WTC11 (cell line): Measurements from ENCODE around the gene RFPL1. TPM values are rescaled to one million over a fixed set of nuclear protein-coding genes. Genes with fewer than 3 reads are reported as not detected.

ENCODE experiments used
- ATAC-seq: fragments of 200-7000 bp; cut with Tn5 transposase; 2 replicates; pipeline ENCODE4 v1.10.0; 2021; ENCODE audit warnings: mild to moderate bottlenecking, moderate library complexity
- CTCF ChIA-PET: fragments of 300-600 bp; sonication (Branson Sonifier 250); formaldehyde crosslinking; loops from one replicate; lab custom pipeline; 2021; ENCODE audit warnings: antibody characterized with exemption; lab: Charles Lee
- POLR2A ChIA-PET: fragments of 350-600 bp; sonication (Branson Sonifier 250); formaldehyde crosslinking; loops from one replicate; lab custom pipeline; 2021; ENCODE audit warnings: antibody characterized with exemption; lab: Charles Lee
- DNase-seq: peaks from one replicate; pipeline ENCODE4 v3.0.0; 2021; ENCODE audit warnings: low spot score
- H3K27ac Mint-ChIP-seq: 2 replicates; pipeline ENCODE4 v1.8.0; 2021; ENCODE audit warnings: mixed read lengths
- H3K27me3 Mint-ChIP-seq: 2 replicates; pipeline ENCODE4 v1.8.0; 2021; ENCODE audit warnings: low read depth, mild to moderate bottlenecking, moderate library complexity, mixed read lengths
- H3K36me3 Mint-ChIP-seq: 2 replicates; pipeline ENCODE4 v1.8.0; 2021; ENCODE audit warnings: mixed read lengths
- H3K4me1 Mint-ChIP-seq: 2 replicates; pipeline ENCODE4 v1.8.0; 2022; ENCODE audit warnings: mixed read lengths
- H3K4me3 Mint-ChIP-seq: 2 replicates; pipeline ENCODE4 v1.8.0; 2021; ENCODE audit warnings: mild to moderate bottlenecking, moderate library complexity, mixed read lengths
- H3K9me3 Mint-ChIP-seq: 2 replicates; pipeline ENCODE4 v1.8.0; 2021; ENCODE audit warnings: mixed read lengths
- AFF4 ChIP-seq: sonication (generic); formaldehyde crosslinking; IDR thresholded peaks from 2 replicates; pipeline ENCODE4 v1.8.1; 2023; ENCODE audit warnings: mild to moderate bottlenecking, missing genetic modification reagents, borderline replicate concordance
- ARID4B ChIP-seq: sonication (generic); formaldehyde crosslinking; IDR thresholded peaks from 2 replicates; pipeline ENCODE4 v1.8.0; 2023; ENCODE audit warnings: missing genetic modification reagents, mild to moderate bottlenecking, borderline replicate concordance
- ATF1 ChIP-seq: sonication (generic); formaldehyde crosslinking; IDR thresholded peaks from 2 replicates; pipeline ENCODE4 v1.8.1; 2023; ENCODE audit warnings: mild to moderate bottlenecking, moderate library complexity, missing genetic modification reagents
- CBFB ChIP-seq: sonication (generic); formaldehyde crosslinking; IDR thresholded peaks from 2 replicates; pipeline ENCODE4 v1.8.1; 2022; ENCODE audit warnings: mild to moderate bottlenecking, low read depth, missing genetic modification reagents
- CREB1 ChIP-seq: sonication (generic); formaldehyde crosslinking; IDR thresholded peaks from 2 replicates; pipeline ENCODE4 v1.8.0; 2023; ENCODE audit warnings: mild to moderate bottlenecking, missing genetic modification reagents
- CREM ChIP-seq: sonication (generic); formaldehyde crosslinking; IDR thresholded peaks from 2 replicates; pipeline ENCODE4 v1.8.1; 2022; ENCODE audit warnings: mild to moderate bottlenecking, missing genetic modification reagents, moderate library complexity
- CTCF ChIP-seq: fragments of 200-600 bp; IDR thresholded peaks from 2 replicates; pipeline ENCODE4 v1.8.0; 2022; ENCODE audit warnings: antibody characterized with exemption
- ESRRA ChIP-seq: sonication (generic); formaldehyde crosslinking; IDR thresholded peaks from 2 replicates; pipeline ENCODE4 v1.8.1; 2022; ENCODE audit warnings: mild to moderate bottlenecking, missing genetic modification reagents, borderline replicate concordance
- GTF2I ChIP-seq: fragments of 250-450 bp; sonication (Bioruptor Pico); conservative IDR thresholded peaks from 2 replicates; pipeline ENCODE4 v1.4.0; 2021; ENCODE audit warnings: mild to moderate bottlenecking
- MAX ChIP-seq: sonication (generic); formaldehyde crosslinking; IDR thresholded peaks from 2 replicates; pipeline ENCODE4 v1.8.0; 2022; ENCODE audit warnings: mild to moderate bottlenecking, missing genetic modification reagents
- MYBL2 ChIP-seq: sonication (generic); formaldehyde crosslinking; IDR thresholded peaks from 2 replicates; pipeline ENCODE4 v1.8.1; 2023; ENCODE audit warnings: mild to moderate bottlenecking, moderate library complexity, missing genetic modification reagents
- TEAD4 ChIP-seq: sonication (generic); formaldehyde crosslinking; IDR thresholded peaks from 2 replicates; pipeline ENCODE4 v1.8.0; 2022; ENCODE audit warnings: mild to moderate bottlenecking, missing genetic modification reagents
- ZNF219 ChIP-seq: sonication (generic); formaldehyde crosslinking; IDR thresholded peaks from 2 replicates; pipeline ENCODE4 v1.8.0; 2023; ENCODE audit warnings: missing genetic modification reagents, mild to moderate bottlenecking, borderline replicate concordance
- ZNF281 ChIP-seq: sonication (generic); formaldehyde crosslinking; IDR thresholded peaks from 2 replicates; pipeline ENCODE4 v1.8.0; 2023; ENCODE audit warnings: mild to moderate bottlenecking, missing genetic modification reagents
- ZNF423 ChIP-seq: fragments of 250-450 bp; sonication (Bioruptor Pico); IDR thresholded peaks from 2 replicates; pipeline ENCODE4 v2.1.2; 2022; ENCODE audit warnings: mild to moderate bottlenecking, moderate library complexity
- ZNF671 ChIP-seq: fragments of 250-450 bp; sonication (Bioruptor Pico); IDR thresholded peaks from 2 replicates; pipeline ENCODE4 v1.8.0; 2021; ENCODE audit warnings: mild to moderate bottlenecking
- ZSCAN18 ChIP-seq: fragments of 250-450 bp; sonication (Bioruptor Pico); IDR thresholded peaks from 2 replicates; pipeline ENCODE4 v2.1.2; 2022; ENCODE audit warnings: mild to moderate bottlenecking, moderate library complexity
- total RNA-seq: library from RNA; stranded (reverse); gene quantifications from 3 replicates; pipeline ENCODE4 v1.2.3, GENCODE V29; 2021
- TF ChIP-seq, protein P1 (sequence below): sonication (generic); formaldehyde crosslinking; IDR thresholded peaks from 2 replicates; pipeline ENCODE4 v1.8.1; 2023; ENCODE audit warnings: mild to moderate bottlenecking, moderate library complexity, missing genetic modification reagents

Gene RFPL1
- total RNA-seq, 1 experiment from 2014 or later = not detected

DNA sequence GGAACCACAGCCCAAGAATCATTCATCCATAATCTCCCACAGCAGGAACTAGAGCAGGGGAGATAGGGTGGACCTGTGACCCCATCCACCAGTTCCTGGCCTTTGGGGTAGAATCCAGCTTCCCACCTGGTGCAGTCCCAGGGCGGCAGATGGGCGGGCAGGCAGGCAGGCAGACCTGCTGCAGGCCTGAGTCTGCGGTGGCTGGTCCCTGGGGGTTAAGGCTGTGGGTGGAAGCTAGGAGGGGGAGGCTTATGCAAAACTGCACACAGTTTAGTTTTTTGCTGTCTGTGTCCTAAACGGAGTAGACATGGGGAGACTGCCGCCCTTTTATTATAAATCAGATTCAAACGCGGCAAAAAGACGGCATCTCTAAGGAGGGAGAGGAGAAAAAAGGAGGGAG lies 37.2 kb downstream of the RFPL1 start:
- ATAC-seq (no peak), DNase-seq (no peak)
- H3K27me3 Mint-ChIP-seq = peaks cover 60% of the 10 kb centered on the region
- no peak overlapping the region for H3K4me3 Mint-ChIP-seq
- H3K9me3 Mint-ChIP-seq = no peaks in the 10 kb centered on the region
- H3K36me3 Mint-ChIP-seq = no peaks in the 10 kb centered on the region
- CTCF ChIA-PET = no interaction called here
- peaks cover 33% of the 10 kb centered on the region for H3K4me1 Mint-ChIP-seq
- TF ChIP-seq ATF1 (CRISPR knock-in tag) = no peak
- TF ChIP-seq CTCF = no peak
- no peak for TF ChIP-seq TEAD4 (CRISPR knock-in tag)
- no peak for TF ChIP-seq CREM
- TF ChIP-seq GTF2I = no peak
- TF ChIP-seq CREB1 (CRISPR knock-in tag) = no peak
- no peak overlapping the region for H3K27ac Mint-ChIP-seq
- POLR2A ChIA-PET = no interaction called here

DNA sequence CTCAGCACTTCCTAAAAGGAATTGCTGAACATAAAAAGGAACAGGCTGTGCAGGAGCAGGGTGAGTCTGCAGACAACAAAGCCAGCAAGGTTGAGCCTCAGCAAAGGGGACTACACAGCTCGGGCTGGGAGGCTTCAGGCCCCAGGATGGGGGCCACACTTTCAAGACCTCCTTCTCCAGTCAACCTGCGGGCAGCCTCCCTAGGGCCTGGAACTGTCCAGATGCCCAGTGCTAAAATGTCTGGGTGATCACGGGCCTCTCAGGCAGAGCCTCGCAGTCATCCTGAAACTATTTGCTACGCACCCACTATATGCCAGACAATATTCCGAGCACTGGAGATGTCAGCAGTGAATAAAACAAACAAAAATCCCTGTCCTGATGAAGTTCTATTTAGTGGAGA lies 37.7 kb downstream of the RFPL1 start:
- ChIA-PET POLR2A (no interaction called here), CTCF (no interaction called here)
- no peak for DNase-seq
- Mint-ChIP-seq H3K27me3 (peaks cover 66% of the 10 kb centered on the region), H3K9me3 (no peaks in the 10 kb centered on the region), H3K36me3 (no peaks in the 10 kb centered on the region), H3K27ac (no peak overlapping the region), H3K4me3 (no peak overlapping the region), H3K4me1 (peaks cover 28% of the 10 kb centered on the region)
- no peak for ATAC-seq
- TF ChIP-seq ARID4B (CRISPR knock-in tag) (no peak), MYBL2 (no peak), MAX (CRISPR knock-in tag) (no peak), ZNF423 (CRISPR knock-in tag) (no peak), ZNF281 (CRISPR knock-in tag) (no peak), ATF1 (CRISPR knock-in tag) (no peak), CBFB (no peak), ZNF671 (CRISPR knock-in tag) (no peak), AFF4 (CRISPR knock-in tag) (no peak), ESRRA (CRISPR knock-in tag) (no peak), ZSCAN18 (CRISPR knock-in tag) (no peak), ZNF219 (CRISPR knock-in tag) (no peak)
- TF ChIP-seq, protein P1, sequence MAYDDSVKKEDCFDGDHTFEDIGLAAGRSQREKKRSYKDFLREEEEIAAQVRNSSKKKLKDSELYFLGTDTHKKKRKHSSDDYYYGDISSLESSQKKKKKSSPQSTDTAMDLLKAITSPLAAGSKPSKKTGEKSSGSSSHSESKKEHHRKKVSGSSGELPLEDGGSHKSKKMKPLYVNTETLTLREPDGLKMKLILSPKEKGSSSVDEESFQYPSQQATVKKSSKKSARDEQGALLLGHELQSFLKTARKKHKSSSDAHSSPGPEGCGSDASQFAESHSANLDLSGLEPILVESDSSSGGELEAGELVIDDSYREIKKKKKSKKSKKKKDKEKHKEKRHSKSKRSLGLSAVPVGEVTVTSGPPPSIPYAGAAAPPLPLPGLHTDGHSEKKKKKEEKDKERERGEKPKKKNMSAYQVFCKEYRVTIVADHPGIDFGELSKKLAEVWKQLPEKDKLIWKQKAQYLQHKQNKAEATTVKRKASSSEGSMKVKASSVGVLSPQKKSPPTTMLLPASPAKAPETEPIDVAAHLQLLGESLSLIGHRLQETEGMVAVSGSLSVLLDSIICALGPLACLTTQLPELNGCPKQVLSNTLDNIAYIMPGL = no peak
